ENCODE measurements around the gene TRIM49D2.
"Not testable (repeated sequence)": the region's sequence is repeated elsewhere in the genome, so short reads cannot be mapped to it uniquely, and the experiment has no call there.

TRIM49D2 gene, protein sequence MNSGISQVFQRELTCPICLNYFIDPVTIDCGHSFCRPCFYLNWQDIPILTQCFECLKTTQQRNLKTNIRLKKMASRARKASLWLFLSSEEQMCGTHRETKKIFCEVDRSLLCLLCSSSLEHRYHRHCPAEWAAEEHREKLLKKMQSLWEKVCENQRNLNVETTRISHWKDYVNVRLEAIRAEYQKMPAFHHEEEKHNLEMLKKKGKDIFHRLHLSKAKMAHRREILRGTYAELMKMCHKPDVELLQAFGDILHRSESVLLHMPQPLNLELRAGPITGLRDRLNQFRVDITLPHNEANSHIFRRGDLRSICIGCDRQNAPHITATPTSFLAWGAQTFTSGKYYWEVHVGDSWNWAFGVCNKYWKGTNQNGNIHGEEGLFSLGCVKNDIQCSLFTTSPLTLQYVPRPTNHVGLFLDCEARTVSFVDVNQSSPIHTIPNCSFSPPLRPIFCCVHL

GRCh38 chr11:89923764-89924163, at the start of gene TRIM49D2:
TSS of gene TRIM49D2 (plus strand) at chr11:89924064. CDS start at chr11:89926762, 2,698 bp downstream.
- DNase-seq: not testable (repeated sequence)

DNA sequence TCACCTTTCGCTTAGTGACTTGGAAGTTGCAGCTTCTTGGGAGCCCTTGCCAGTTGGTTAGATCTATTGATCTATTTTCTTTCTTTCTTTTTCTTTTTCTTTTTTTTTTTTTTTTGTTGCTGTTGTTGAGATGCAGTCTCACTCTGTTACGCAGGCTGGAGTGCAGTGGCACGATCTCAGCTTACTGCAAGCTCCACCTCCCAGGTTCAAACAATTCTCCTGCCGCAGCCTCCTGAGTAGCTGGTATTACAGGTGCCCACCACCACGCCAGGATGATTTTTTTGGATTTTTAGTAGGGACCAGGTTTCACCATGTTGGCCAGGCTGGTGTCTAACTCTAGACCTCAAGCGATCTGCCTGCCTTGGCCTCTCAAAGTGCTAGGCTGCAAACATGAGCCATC, 46.4 kb upstream of the TRIM49D2 start:
- DNase-seq: not testable (repeated sequence)

GRCh38 chr11:89893245-89893644, 30.6 kb upstream of the TRIM49D2 start:
- not testable (repeated sequence) for DNase-seq

DNA sequence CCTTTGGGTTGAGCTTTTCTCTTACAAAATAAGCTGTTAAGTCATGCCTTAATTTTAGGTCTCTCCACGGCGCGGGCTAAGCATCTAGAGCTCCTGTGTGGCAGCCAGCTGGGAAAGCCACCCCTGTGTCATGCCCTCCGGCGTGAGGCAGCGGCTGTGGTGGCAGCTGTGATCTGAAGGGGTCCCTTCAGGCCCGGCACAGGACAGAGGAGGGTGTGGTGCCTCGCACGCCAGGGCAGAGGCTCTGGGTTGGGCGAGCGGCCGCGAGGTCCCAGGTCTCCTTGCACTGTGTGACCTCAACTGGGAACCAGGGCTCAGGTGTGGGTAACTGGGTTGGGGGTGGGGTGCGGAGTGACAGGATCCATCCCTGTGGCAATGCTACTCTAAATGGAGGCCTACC, 23.1 kb upstream of the TRIM49D2 start:
- DNase-seq: not testable (repeated sequence)

DNA sequence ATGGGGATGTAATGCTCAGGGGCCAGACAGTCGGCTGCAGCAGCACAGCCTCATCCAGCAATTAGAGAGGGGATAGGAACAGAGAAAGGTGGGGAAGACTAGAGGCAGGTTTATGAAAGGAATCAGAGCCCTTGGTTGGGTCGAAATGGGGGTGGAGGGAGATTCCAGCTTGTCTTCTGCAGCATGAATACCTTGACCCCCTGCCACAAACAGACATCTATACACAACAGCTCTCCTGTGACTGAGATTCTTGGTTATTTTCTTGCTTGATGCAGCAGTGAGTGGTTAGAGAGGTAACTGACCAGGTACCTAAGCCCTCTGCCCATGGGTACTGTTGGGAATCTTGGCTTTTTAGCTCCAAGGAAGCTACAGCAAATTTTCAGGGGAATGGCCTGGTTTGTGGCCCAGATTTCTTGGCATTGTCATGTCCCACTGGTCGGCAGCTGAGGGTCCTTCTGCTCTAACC, 1.6 kb upstream of the TRIM49D2 start, which contains the start of gene TRIM49D1:
Gene TRIM49D1, minus strand, starts transcription at position 51 of the 466 bp plus-strand sequence. CDS start 4,535 bp downstream, outside the sequence.
- DNase-seq: no peak

- not testable (repeated sequence) for DNase-seq
These were observed 37.0 kb downstream of the TRIM49D2 start for GRCh38 chr11:89960833-89961232.

DNA sequence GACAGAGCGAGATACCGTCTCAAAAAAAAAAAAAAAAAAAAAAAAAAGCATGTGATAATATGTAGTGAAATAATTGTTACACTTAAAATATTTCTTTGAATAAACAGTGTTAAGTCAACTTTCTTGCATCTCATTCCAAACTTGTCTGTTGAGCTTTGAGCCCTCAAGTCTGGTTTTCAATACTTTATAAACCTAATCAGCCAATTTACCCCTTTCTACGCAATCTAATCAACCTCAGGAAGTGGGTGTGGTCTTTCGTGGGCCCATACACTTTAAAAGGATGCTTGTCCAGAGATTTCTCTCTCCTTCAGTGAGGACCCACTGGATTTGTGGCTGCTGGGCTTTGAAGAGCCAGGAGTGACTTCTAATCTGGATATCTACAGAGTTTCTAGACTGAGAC, 41.9 kb downstream of the TRIM49D2 start, which contains the start of gene TRIM64:
Gene TRIM64, plus strand, starts transcription at position 301 of the 400 bp plus-strand sequence. CDS start 2,467 bp downstream, outside the sequence.
- DNase-seq: not testable (repeated sequence)

Data from activated CD4-positive, alpha-beta T cell treated with anti-CD3 and anti-CD28 coated beads for 48 hours (primary cell).